Endometrial microvascular endothelial cells (primary cell): ENCODE measurements around the gene OTOR. TPM values are rescaled to one million over a fixed set of nuclear protein-coding genes. Genes with fewer than 3 reads are reported as not detected.

Source experiments
- total RNA-seq: library from RNA; depleted of rRNA; stranded (reverse); fragments of >200 nt; gene quantifications from one replicate; pipeline ENCODE4 v1.2.3, GENCODE V29; 2015; ENCODE audit errors: inconsistent ontology term

Gene OTOR
- total RNA-seq, 1 donor from 2014 or later, result not detected

Other genes starting within 250 kb of the OTOR start
- gene KIF16B, start 174.9 kb upstream of the OTOR start, total RNA-seq, result 12.1 TPM
- 73.4 TPM for gene SNRPB2, start 18.3 kb upstream of the OTOR start, total RNA-seq